Activated naive CD4-positive, alpha-beta T cell treated with anti-CD3 and anti-CD28 coated beads, Interleukin-2, amount 50 U/mL, for 16 hours (primary cell): ENCODE results near the gene C16orf54.
"Not testable (repeated sequence)": the region's sequence is repeated elsewhere in the genome, so short reads cannot be mapped to it uniquely, and the experiment has no call there.

ENCODE experiments used
- DNase-seq: peaks from one replicate; pipeline ENCODE4 v3.0.0-alpha.2; 2020

The C16orf54 gene

DNA sequence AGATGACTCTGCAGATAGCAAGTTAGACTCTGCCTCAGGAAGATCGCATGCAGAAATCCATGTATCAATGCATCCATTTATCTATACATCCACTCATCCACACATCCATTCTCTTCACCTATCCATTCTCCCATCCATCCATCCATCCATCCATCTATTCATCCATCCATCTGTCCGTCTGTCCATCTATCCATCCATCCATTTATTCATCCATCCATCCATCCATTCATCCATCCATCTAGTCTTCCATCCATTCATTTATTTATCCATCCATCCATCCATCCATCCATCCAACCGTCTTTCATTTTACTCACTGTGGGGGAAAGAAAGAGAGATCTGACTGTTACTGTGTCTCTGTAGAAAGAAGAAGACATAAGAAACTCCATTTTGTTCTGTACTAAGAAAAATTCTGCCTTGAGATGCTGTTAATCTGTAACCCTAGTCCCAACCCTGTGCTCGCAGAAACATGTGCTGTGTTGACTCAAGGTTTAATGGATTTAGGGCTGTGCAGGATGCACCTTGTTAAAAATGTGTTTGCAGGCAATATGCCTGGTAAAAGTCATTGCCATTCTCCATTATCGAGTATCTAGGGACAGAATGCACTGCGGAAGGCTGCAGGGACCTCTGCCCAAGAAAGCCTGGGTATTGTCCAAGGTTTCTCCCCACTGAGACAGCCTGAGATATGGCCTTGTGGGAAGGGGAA lies 5.7 kb downstream of the C16orf54 start:
- DNase-seq: not testable (repeated sequence)

DNA sequence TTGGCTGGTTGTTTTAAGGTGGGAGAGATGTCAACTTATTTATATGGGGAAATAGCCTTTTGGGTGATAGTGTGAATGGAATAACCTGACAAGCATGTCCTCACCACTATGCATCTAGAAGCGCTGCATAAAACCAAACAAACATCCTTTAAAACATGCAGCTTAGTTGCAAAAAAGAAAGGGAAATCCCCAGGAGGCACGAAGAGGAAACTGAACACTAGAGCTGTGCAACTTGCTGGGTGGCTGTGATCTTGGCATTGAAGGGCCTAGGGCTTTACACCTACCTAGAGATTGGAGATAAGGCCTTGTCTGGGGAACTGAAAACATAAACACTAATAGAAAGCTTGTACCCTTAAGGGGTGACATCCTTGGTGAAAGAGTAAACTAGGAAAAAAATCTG lies 7.3 kb downstream of the C16orf54 start:
- DNase-seq: peak; percentile 29

DNA sequence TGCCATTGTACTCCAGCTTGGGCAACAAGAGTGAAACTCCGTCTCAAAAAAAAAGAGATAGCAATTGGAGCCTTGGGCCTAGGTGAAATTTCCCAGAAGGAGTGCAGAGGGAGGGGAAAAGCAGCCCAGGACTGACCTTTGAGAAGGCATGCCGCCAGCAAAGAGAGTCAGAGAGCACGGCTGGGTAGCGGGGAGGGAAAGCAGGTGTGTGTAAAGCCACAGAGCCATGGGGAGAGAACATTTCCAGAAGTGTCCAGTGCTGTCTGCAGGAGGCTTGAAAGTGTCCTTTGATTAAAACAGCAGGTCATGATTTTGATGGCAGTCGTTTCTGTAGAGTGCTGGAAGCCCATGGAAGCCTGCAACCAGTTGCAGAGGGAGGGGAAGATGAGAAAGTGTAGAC lies 8.1 kb downstream of the C16orf54 start:
- no peak for DNase-seq

DNA sequence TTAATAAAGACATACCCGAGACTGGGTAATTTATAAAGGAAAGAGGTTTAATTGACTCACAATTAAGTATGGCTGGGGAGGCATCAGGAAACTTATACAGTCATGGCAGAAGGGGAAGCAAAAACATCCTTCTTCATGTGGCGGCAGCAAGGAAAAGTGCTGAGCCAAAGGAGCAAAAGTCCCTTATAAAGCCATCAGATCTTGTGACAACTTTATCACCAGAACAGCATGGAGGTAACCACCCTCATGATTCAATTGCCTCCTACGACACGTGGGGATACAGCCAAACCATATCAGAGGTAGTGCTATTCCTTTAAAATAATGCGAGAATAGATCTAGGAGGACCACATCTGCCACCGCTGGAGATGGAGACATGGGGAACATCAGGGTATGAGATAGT lies 9.0 kb downstream of the C16orf54 start:
- DNase-seq: no peak

DNA sequence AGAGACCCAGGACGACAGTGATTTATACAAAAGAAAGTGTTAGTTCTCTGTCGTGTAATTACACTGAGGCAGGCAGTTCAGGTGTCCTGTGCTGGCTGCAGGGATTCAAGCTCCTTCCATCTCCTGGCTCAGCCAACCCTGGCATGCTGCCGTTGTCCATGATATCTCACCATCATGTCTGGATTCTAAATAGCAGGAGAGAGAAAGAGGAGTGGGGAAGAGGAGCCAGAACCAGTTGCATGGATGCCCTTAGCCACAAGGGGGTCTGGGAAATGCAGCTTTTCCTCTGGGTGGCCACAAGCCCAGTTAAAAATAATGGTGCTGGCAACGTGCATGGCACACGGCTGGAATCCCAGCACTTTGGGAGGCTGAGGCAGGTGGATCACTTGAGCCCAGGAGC lies 9.7 kb downstream of the C16orf54 start:
- DNase-seq: no peak

DNA sequence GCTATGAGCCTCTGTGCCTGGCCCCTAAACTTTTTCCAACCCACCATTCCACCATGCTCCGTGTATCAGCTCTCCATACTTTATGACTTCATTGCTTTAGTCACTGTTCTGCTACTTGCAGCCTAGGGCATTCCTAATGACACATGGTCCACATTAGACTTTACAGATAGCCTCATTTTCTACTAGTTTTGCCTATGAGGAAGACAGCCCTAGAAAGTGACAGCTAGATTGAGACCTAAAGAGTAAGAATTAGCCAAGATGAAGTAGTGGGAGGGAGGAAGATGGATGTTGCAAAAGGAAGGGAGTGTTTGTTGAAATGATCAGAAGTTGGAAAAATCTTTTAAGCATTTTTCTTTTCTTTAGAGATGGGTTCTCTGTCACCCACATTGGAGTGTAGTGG lies 11.0 kb downstream of the C16orf54 start:
- no peak for DNase-seq

DNA sequence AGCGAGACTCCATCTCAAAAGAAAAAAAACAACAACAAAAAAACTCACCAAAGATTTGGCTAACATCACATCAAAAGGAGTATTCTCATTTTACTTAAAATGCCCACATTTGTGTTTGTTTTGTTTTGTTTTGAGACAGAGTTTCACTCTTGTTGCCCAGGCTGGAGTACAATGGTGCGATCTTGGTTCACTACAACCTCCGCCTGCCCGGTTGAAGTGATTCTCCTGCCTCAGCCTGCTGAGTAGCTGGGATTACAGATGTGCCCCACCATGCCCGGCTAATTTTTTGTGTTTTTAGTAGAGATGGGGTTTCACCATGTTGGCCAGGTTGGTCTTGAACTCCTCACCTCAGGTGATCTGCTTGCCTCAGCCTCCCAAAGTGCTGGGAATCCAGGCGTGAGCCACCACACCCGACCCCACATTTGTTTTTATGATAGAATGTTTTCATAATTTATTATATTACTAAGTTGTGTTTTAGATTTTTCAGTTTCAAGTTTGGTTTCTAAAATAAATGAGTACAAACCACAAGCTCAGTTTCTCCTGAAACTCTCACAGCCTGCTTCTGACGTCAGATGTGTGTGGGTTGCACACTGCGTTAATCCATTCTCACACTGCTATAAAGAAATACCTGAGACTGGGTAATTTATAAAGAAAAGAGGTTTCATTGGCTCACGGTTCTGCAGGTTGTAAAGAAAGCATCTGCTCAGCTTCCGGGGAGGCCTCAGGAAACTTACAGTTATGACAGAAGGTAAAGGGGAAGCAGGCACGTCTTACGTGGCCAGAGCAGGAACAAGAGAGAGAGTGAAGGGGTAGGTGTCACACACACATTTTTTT lies 13.8 kb downstream of the C16orf54 start:
- DNase-seq: peak; percentile 84

DNA sequence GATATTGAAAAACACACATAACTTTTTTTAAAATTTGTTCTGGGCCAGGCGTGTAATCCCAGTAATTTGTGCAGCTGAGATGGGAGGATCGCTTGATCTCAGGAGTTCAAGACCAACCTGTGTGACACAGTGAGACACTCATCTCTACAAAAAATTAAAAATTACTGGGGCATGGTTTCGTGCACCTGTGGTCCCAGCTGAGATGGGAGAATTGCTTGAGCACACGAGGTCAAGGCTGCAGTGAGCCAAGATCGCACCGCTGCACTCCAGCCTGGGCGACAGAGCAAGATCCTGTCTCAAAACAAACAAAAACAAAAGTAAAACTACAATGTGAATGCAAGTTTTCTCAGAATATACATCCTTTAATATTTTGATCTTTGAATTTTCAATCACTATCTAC lies 15.1 kb downstream of the C16orf54 start:
- no peak for DNase-seq

DNA sequence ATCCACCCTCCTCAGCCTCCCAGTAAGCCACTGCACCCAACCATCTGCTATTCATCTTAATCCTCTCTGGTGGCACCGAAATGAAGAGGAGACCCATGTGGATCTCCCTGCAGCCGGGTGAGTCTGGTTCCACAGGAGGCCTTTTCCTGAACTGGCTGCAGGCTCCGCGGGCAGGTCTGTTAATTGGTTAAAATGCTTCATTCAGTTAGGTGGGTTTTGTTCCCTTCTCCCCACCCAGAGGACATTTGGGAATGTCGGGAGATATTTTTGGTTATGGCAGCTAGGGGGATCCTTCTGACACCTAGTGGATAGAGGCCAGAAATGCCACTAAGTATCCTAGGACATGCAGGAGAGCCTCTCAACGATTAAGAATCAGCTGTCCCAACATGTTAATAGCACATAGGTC lies 16.7 kb downstream of the C16orf54 start:
- no peak for DNase-seq

DNA sequence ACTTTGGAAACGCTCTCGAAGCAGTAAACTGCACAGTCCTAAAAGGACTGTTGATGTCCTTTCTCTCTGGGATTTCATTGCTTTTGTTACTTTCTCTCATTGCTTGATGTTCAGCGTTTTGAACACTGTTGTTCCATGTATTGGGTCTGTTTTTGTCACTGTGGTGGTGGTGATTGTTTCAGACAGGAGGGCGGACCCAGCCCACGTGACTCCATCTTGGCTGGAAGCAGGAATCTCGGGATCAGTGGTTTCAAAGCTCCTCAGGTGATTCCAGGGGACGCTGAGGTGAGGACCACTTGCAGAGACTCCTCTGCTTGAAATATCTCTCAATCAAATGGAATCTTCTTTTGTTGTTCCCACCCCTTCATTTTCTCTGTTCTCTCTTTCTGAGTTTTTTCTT lies 18.3 kb downstream of the C16orf54 start:
- DNase-seq: no peak

DNA sequence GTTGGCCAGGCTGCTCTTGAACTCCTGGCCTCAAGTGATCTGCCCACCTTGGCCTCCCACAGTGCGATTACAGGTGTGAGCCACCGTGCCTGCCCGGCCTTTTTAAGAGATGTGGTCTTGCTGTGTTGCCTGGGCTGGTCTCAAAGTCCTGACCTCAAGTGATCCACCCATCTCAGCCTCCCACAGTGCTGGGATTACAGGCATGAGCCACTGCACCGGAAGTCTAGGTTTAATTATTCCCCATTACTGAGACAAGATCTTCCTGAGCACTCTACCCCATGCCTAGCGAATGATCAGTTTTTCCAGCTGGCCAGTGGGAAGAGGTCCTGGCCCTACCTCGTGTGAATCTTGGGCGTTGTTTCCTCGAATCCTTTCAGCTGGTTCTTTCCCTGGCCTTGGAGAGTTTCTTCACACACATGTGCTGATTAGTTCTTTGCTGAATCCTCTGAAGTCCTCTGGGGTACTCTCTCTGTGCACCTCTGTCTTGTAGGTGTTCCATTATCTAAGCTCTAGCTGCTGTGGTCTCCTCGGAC lies 18.9 kb downstream of the C16orf54 start:
- DNase-seq: no peak

DNA sequence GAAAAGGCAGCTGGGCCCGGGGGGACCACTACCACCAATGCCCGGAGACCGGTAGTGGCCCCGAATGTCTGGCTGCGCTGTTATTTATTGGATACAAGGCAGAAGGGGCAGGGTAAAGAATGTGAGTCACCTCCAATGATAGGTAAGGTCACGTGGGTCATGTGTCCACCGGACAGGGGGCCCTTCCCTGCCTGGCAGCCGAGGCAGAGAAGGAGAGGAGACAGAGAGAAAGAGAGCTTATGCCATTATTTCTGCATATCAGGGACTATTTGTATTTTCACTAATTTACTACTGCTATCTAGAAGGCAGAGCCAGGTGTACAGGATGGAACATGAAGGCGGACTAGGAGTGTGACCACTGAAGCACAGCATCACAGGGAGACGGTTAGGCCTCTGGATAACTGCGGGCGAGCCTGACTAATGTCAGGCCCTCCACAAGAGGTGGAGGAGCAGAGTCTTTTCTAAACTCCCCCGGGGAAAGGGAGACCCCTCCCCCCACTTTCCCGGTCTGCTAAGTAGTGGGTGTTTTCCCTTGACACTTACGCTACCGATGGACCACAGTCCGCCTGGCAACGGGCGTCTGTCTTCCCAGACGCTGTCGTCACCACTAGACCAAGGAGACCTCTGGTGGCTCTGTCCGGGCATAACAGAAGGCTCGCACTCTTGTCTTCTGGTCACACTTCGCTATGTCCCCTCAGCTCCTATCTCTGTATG lies 24.5 kb downstream of the C16orf54 start:
- peak; percentile 28 for DNase-seq

DNA sequence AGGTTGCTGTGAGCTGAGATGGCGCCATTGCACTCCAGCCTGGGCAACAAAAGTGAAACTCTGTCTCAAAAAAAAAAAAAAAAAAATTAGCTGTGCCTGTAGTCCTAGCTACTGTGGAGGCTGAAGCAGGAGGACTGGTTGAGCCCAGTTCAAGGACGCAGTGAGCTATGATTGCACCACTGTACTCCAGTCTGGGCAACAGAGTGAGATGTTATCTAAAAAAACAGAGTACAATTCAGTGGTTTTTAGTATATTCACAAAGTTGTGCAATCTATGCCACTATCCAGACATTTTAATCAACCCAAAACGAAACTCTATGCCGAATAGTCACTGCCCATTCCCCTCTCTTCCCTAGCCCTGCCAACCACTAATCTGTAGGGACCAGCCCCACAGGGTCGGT lies 25.1 kb downstream of the C16orf54 start:
- no peak for DNase-seq

DNA sequence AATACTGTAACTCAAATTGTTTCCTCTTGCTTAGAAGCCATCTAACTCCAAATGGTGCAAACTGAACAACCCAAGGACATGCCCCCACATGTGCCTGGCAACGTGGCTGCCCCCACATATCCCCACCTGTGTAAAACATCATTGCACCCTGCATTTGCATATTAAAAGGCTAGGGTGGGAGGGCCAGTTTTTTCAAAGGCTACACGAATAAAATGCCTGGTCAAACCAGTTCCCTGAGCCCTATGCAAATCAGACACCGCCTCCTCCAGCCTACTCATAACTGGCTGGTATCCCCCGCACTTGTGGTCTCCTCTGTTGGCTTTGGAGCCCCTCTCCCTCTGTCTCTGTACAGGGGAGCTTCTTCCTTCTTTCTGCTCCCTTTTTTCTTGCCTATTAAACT lies 26.7 kb downstream of the C16orf54 start:
- no peak for DNase-seq

DNA sequence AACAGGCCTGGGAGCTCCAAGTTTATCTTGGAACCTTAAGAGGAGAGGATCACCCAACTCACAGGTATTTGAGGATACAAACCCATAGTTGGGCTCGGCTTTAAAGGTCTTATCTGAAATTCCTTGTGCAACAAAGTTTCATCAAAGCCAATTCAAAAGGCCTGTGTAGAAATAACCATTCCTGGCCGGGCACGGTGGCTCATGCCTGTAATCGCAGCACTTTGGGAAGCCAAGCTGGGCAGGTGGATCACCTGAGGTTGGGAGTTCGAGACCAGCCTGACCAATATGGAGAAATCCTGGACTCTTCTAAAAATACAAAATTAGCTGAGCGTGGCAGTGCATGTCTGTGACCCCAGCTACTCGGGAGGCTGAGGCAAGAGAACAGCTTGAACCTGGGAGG lies 28.7 kb downstream of the C16orf54 start:
- no peak for DNase-seq

DNA sequence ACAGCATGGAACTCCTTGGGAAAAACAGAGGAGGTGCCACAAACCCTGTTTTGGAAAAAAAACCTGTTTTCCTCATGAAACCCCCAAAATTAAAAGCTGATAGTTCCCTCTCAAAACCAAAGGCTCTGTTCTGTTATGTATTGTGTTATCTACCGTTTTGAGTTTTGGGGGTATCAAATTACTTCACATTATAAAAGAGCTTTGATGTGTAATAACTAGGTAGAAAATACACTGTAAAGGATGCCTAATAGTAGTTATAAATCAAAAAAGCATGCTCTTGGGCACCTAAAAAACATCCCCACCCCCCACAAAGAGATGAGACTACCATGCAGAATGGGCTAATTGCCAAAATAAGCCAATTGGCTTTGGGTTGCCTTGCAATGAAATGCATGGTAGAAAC lies 30.8 kb downstream of the C16orf54 start:
- DNase-seq: no peak

DNA sequence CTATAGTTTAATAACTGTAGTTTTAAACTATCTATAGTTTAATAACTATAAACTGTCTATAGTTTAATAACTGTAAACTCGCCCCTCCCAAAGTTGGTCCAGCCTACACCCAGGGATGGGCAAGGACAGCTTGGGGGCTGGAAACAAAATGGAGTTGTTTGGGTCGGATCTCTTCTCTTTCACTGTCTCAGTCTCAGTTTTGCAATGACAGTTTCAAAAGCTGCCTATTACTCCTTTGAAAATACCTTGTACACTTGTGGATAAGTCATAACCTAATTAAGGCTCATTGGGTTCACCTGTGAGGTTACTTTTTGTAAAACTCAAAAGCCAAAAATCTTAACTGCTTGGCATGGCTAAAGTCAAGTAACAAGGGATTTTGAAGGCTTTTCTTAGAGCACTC lies 31.4 kb downstream of the C16orf54 start:
- no peak for DNase-seq

DNA sequence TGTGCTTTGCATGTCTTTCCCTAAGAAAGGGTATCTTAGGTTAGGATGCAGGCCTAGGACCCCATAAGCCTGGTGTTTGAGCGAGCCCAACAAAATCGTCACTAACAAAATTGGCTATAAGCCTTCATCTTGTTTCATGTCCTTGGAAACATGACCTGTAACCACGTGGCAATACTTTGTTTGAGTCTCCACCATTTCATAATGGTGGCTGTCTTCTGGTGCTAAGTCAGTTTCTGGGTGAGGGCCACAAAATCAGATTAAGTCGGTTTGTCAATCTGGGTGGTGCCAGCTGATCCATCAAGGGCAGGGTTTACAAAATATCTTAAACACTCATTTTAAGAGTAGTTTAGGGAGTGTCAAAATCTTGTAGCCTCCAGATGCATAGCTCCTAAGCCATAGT lies 33.0 kb downstream of the C16orf54 start:
- no peak for DNase-seq

DNA sequence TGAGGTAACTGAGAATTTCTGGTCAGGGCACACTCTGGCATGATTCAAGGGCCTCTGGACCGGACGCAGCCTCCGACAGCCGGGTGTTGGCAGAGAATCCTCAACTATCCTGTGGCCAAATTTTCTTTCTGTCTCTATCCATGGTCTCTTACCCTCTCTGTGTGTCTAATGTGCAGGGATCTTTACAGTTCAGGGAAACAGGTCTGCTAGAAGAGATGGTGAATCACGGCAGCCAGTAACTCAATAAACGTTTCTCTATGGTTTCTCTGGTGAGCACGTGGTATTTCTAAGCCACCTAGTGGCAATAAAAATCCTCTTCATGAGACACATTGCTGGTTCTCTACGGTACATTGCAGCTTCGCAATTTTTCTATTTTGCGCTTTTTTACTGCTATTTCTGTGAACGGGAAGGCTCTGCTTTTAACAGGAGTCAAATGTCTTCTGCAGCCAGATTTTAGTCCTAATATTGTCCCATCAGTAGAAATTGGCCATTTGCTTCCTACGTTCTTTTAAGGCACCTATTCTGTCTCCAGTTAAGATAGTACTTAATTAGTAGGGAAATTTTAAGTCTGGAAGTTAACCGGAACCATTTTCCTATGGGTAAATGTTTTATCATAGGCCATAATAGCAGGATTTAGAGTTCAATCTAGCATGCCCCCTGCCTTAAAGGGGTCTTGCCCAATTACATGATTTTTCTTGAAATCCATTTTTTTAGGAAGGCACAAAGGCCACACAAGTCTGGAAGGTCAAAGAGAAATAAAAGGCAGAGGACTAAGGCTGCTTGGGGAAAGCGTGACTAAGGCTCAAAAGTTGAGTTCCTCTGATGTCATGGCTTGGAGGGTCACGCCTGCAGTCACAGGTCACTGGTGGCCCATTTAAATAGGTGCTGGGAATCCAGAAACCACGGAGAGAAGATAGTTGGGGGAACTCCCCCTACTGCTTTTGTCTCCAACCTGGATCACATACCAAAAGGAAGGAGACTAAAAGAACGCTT lies 35.3 kb downstream of the C16orf54 start:
- peak; percentile 23 for DNase-seq

DNA sequence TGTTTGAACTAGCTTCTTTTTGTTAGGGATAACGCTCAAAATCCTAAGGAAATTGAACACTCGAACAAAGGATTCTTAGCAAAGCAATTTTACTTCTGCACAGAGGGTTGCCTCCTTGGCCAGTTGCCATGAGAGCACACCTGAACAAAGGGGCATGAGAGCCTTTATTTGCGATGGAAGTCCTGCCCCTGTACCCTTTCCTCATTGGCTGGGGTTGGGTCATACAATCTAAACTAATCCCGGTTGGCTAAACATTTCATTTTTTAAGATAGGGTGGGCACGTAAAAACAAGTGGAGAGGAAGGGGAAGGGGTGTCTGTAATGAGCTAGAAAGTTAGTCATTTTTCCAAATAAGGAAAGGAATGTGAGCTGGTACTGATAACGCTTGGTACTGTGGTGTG lies 36.1 kb downstream of the C16orf54 start:
- DNase-seq: not testable (repeated sequence)

DNA sequence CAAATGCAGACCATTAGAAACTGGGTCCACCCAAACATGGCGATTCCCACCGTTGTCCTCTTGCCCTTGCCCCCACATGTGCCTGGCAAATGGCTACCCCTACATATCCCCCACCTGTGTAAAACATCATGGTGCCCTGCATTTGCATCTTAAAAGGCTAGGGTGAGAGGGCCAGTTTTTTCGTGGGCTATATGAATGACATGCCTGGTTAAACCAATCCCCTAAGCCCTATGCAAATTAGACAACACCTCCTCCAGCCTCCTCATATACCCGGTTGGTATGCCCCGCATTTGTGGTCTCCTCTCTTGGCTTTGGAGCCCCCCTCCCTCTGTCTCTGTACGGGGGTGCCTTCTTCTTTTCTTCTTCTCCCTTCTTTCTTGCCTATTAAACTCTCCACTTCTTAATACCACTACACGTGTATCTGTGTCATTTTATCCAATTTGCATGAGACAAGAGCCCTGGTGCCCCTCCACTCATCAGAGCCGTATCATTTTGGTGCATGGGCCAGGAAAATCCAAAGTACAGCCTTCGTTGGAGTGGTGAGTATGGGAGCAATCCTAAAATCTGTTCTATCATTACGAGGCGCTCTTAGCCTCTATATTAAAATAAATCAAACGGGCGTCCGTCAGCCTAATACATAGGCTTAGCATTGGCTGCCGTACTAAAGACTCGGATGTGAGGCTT lies 36.7 kb downstream of the C16orf54 start:
- DNase-seq: no peak

DNA sequence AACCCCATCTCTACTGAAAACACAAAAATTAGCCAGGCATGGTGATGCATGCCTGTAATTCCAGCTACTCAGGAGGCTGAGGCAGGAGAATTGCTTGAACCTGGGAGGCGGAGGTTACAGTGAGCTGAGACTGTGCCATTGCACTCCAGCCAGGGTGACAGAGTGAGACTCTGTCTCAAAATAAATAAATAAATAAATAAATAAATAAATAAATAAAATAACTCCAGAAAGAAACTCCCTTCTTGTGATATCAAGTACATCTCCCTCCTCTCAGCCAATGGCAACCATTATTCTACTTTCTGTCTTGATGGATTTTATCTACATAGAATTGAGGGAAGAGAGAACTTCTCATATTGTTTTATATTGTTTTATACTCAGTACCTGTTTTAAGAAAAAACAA lies 38.6 kb downstream of the C16orf54 start:
- not testable (repeated sequence) for DNase-seq
